NCI-H1436 treated with DMSO at 0.1 percent for 48 hours (cell line): ENCODE data around the gene KNCN.

Experiments used
- DNase-seq: peaks from one replicate; lab custom pipeline; 2025; lab: John Stamatoyannopoulos, UW

The KNCN gene

GRCh38 chr1:46543761-46544560 is 7.5 kb downstream of the KNCN start:
- DNase-seq, result no peak

DNA sequence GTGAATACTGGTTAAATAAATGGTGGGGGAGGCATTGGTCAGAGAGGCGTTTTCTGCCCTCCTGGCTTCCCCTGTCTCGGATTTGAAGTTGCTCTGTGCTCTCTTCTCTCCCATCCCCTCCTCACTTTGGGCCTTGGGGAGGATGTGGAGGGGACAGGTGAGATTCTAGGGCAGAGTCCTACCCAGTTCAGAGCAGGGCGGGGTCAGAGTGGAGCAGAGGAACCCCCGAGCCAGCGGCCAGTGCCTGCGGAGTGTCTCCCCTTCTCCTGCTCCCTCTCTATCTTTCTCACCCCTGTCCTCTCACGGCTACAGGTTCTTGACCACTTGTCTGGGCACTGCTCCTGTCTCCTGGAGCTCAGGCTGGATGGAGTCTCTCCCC is 8.1 kb downstream of the KNCN start:
- no peak for DNase-seq

GRCh38 chr1:46539972-46540371 is 11.5 kb downstream of the KNCN start:
- DNase-seq, result no peak

- DNase-seq, result no peak
Observed at GRCh38 chr1:46538147-46538546, 13.3 kb downstream of the KNCN start.

- DNase-seq, result no peak
Observed at GRCh38 chr1:46537651-46538050, 13.8 kb downstream of the KNCN start.

GRCh38 chr1:46536527-46536926 is 14.9 kb downstream of the KNCN start:
- DNase-seq, result no peak

DNA sequence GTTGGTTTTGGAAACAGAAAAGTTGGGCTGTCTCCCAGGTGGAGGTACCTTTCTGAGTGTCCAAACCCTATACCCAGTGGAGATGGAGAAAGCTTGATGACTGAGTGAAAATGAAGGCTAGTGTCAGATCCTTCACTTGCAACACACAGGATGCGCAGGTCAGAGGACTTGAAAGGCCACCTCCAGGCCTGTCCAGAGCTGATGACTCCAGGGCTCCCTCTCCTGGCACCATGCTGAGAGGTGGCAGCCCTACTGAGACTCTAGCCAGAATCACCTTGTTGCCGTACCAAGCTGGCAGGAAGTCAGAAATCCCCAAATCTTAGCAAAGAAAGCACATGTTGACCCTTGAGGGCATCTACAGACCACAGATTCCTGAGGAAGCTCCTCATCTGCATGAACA is 16.4 kb downstream of the KNCN start:
- DNase-seq, result no peak

DNA sequence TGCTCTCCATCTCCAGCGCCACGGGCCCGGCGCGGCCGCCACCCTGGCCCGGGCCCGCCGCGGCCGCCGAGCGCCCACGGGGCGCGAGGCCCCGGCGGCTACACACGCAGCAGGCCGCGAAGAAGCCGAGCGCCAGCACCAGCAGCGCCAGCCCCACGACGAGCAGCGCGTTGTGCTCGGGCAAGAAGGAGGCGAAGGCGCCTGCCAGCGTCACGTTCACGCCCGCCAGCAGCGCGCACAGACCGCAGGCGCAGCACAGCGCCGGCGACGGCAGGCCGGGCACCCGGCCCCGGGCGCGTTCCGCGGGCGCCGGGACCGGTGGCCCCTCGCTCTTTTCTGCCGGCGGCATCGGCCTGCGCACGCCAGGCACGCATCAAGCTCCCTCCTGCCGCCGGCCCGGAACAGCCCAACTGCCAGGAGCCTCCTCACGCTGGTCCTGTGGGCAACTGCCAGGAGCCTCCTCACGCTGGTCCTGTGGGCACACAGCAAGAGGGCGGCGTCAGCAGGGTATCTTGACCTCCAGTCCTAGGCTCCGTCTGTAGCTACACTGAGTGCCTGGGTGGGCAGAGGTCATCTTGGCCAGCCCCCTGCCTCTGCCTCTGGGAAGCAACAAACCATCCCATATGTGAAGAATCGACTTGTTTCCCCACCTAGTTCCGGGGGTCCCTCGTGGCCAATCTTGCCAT is 18.1 kb downstream of the KNCN start:
- DNase-seq, result no peak

DNA sequence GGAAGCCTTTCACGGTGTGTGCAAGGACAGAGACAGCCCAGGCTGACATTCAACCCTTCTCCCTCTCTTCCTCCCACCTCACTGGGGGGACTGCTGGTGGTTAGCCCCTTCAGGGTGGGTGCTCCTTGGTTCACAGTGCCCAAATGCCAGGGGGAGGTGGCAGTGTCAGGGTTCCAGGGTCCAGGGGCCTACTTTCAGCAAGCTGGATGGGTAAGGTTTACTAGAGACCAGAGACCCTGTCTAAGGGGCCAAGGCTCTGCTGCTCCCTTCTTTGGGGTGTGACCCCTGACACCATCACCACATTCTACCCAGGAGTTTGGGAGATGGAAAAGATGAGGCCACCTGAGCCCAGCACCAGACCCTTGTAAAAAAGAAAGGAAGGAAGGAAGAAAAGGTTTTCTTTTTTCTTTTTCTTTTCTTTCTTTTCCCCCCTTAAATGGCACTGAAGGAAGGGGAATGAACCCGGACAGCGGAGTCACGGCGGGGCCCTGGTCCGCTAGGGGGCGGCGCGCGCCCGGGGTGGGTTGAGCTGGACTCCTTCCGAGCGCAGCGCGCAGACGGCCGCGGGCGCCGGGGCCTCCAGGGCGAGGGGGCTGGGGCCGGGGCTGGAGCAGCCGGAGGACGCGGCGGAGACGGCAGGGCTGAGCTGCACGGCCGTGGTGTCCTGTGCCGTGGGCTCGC is 18.8 kb downstream of the KNCN start:
- DNase-seq, result no peak

- DNase-seq, result no peak
Observed at GRCh38 chr1:46532095-46532494, 19.4 kb downstream of the KNCN start.

- no peak for DNase-seq
Observed at GRCh38 chr1:46530791-46531409, 20.5 kb downstream of the KNCN start.

GRCh38 chr1:46530311-46530710 is 21.1 kb downstream of the KNCN start:
- no peak for DNase-seq

- no peak for DNase-seq
Observed at GRCh38 chr1:46529031-46529630, 22.3 kb downstream of the KNCN start.

- DNase-seq, result no peak
Observed at GRCh38 chr1:46528297-46528955, 23.0 kb downstream of the KNCN start.

- no peak for DNase-seq
Observed at GRCh38 chr1:46527474-46528296, 23.8 kb downstream of the KNCN start.

GRCh38 chr1:46526691-46527291 is 24.7 kb downstream of the KNCN start:
- DNase-seq, result no peak

GRCh38 chr1:46526013-46526690 is 25.3 kb downstream of the KNCN start:
- DNase-seq, result no peak

DNA sequence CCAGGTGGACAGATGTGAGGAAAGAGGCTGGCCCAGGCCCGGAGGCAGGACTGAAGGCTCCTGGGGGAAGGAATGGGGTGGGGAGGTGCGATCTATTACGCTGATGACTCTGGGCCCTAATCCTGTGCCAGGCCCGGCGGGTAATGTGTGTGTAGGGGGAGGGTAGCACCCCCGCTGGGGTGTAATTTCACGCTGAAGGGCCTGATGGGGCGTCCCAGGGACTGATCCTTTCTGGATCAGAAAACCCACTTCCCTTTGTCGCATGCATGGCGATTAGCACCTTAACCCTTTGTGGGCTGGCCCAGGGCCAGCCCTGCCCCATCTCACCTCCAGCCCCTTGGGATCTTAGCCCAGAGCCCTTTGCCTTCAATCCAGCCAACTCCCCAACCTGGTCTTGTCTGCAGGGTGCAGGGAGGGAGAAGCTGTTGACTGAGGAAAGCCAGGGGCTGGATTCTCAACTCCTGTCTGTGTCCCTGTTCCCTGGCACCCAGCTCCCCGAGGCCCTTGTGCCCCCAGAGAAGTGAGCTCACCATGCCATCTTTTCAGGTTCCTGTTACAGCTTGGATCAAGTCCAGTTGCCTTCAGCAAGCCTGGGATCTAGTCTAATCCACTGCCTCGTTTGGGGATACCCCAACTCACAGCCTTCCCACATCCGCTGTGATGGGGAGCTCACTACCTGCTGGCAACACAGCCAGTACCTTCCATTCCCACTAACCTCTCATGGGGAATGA is 26.0 kb downstream of the KNCN start:
- DNase-seq, result no peak

DNA sequence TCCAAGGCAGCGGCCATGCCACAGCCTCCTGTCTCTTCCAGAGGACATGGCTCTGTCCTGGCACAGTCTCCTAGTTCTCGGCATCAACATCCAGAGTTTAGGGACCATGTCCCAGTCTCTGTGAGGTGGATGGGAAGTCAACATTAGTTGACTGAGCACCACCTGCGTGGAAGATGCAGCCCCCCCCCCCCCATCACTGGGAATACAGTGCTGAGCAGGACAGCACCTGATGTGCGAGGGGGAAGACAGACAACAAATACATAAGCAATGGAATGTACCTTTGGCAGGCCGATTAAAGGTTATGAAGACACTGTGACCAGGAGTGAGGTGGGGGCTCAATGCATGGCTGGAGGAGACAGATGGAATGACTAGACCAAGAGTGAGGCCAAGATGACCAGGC is 26.6 kb downstream of the KNCN start:
- no peak for DNase-seq
